HepG2 (cell line): ENCODE data around the gene DNAAF8.

Experiments
- JUND ChIP-seq: sonication (generic); formaldehyde crosslinking; IDR thresholded peaks from 2 replicates; pipeline ENCODE4 v1.8.0; 2022; ENCODE audit warnings: mild to moderate bottlenecking, missing genetic modification reagents
- ZNF557 ChIP-seq: sonication (generic); formaldehyde crosslinking; IDR thresholded peaks from 2 replicates; pipeline ENCODE4 v1.4.0; 2020; ENCODE audit warnings: missing genetic modification reagents

- TF ChIP-seq ZNF557 (CRISPR knock-in tag) (no peak), JUND (CRISPR knock-in tag) (no peak)
Observed at GRCh38 chr16:4697848-4698291, 36.5 kb upstream of the DNAAF8 start.
